Measurements from ENCODE around the gene PCTP. TPM values are rescaled to one million over a fixed set of nuclear protein-coding genes. Genes with fewer than 3 reads are reported as not detected.

PCTP gene
- total RNA-seq, 1 experiment from 2014 or later, result 17.1 TPM

DNA sequence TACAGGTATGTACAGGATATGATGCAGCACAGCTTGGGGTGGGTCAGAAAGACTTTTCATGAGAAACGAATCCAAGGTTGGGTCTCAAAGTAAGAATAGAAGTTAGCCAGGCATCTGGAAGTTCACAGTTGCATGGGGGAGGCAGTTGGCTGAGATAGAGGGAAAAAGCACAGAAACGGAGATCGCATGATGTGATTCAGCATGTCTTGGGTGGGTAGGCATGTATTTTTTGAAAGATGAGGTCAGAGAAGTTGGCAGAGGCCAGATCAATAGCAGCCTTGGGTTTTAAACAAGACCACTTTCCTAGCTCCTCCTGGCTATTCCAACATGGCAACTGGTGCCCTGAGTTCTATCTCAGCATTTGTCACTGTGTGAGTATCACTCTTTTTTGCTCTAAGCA, 67.2 kb downstream of the PCTP start:
- Histone ChIP-seq H3K56ac (ENCODE audit: insufficient read length, low read depth, low read length) (no peak overlapping the region), H2BK120ac (ENCODE audit: low read depth, low read length, poor library complexity, severe bottlenecking) (no peak overlapping the region), H3K4ac (ENCODE audit: low read depth, low read length) (no peak overlapping the region), H4K5ac (ENCODE audit: insufficient read length, low read depth, low read length) (no peak overlapping the region), H3K9me3 (ENCODE audit: control insufficient read depth, low read depth, low read length) (no peaks in the 10 kb centered on the region), H4K20me1 (ENCODE audit: control insufficient read depth, insufficient read depth, insufficient read length) (no peaks in the 10 kb centered on the region), H3K14ac (ENCODE audit: insufficient read depth, low read length) (no peak overlapping the region), H2BK12ac (ENCODE audit: insufficient read length, low read depth, low read length) (no peak overlapping the region), H3T11ph (ENCODE audit: low read length) (no peak overlapping the region), H4K91ac (ENCODE audit: insufficient read length, low read depth, low read length) (no peak overlapping the region), H3K4me2 (ENCODE audit: insufficient read depth, insufficient read length, low read length) (no peak overlapping the region), H4K8ac (replicated peaks; ENCODE audit: insufficient read length, low read depth, low read length) (no peak overlapping the region), H3K27me3 (ENCODE audit: insufficient read depth, low read length) (no peaks in the 10 kb centered on the region), H3K23me2 (ENCODE audit: insufficient read length, low read depth, low read length, poor library complexity, severe bottlenecking) (no peaks in the 10 kb centered on the region), H2BK5ac (ENCODE audit: insufficient read length, low read length) (no peak overlapping the region), H2BK15ac (ENCODE audit: low read depth, low read length) (no peak overlapping the region), H3K27ac (ENCODE audit: insufficient read length, low read depth, low read length) (no peak overlapping the region), H3K79me2 (ENCODE audit: insufficient read depth, low read length) (no peaks in the 10 kb centered on the region), H2AK5ac (ENCODE audit: insufficient read length, low read length) (no peak overlapping the region), H2AFZ (ENCODE audit: low read length) (no peak overlapping the region), H2BK20ac (ENCODE audit: low read depth, low read length, poor library complexity, severe bottlenecking) (no peak overlapping the region), H3K4me1 (ENCODE audit: insufficient read depth, low read length) (no peaks in the 10 kb centered on the region), H3K18ac (ENCODE audit: insufficient read length, low read depth, low read length) (no peak overlapping the region), H3K23ac (ENCODE audit: insufficient read length, low read depth, low read length) (no peak overlapping the region), H3K9ac (ENCODE audit: extremely low read depth, insufficient read length, low read length) (no peak overlapping the region), H3K79me1 (ENCODE audit: insufficient read depth, low read depth, low read length, poor library complexity, severe bottlenecking) (no peaks in the 10 kb centered on the region)
- DNase-seq, result no peak
- WGBS (ENCODE audit: extremely low coverage, insufficient read length, low lambda C conversion rate), result no CpG with 5 or more reads among the region's 3 CpGs
- H3K9me3 Mint-ChIP-seq, result no peaks in the 10 kb centered on the region; a peak in 1 of 5 replicates
- no peaks in the 10 kb centered on the region for H3K4me1 Mint-ChIP-seq
- no peaks in the 10 kb centered on the region for H3K36me3 Mint-ChIP-seq (ENCODE audit: insufficient read depth in 1 of 3, low read depth in 3 of 3)
- TF ChIP-seq, protein P1, sequence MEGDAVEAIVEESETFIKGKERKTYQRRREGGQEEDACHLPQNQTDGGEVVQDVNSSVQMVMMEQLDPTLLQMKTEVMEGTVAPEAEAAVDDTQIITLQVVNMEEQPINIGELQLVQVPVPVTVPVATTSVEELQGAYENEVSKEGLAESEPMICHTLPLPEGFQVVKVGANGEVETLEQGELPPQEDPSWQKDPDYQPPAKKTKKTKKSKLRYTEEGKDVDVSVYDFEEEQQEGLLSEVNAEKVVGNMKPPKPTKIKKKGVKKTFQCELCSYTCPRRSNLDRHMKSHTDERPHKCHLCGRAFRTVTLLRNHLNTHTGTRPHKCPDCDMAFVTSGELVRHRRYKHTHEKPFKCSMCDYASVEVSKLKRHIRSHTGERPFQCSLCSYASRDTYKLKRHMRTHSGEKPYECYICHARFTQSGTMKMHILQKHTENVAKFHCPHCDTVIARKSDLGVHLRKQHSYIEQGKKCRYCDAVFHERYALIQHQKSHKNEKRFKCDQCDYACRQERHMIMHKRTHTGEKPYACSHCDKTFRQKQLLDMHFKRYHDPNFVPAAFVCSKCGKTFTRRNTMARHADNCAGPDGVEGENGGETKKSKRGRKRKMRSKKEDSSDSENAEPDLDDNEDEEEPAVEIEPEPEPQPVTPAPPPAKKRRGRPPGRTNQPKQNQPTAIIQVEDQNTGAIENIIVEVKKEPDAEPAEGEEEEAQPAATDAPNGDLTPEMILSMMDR (conservative IDR thresholded peaks at IDR 0.05), result no peak
- no peak overlapping the region; a peak in 1 of 7 replicates for H3K27ac Mint-ChIP-seq
- no peak overlapping the region for H3K4me3 Mint-ChIP-seq
- peaks cover 2% of the 10 kb centered on the region; the same call in 1 of the 2 replicates for H3K27me3 Mint-ChIP-seq (ENCODE audit: low read depth)
